ENCODE results near the gene CTNNA1. TPM values are rescaled to one million over a fixed set of nuclear protein-coding genes. Genes with fewer than 3 reads are reported as not detected.

The CTNNA1 gene
- polyA plus RNA-seq, 3 donors: 56.6 to 84.5 (median 66.2) TPM

- Histone ChIP-seq H3K9me3 (replicated peaks in 1 of 2; ENCODE audit: control insufficient read depth in 1 of 2, insufficient read depth in 1 of 2, low read length in 2 of 2) (no peaks in the 10 kb centered on the region), H3K4me1 (ENCODE audit: control insufficient read depth in 1 of 2, insufficient read depth in 2 of 2, low read length in 2 of 2) (no peaks in the 10 kb centered on the region), H4K20me1 (ENCODE audit: insufficient read depth, low read length) (no peaks in the 10 kb centered on the region), H3K36me3 (replicated peaks in 1 of 2; ENCODE audit: control insufficient read depth in 1 of 2, insufficient read depth in 2 of 2, low read length in 2 of 2) (no peaks in the 10 kb centered on the region), H3K79me2 (ENCODE audit: insufficient read depth, low read length) (no peaks in the 10 kb centered on the region), H3K4me2 (replicated peaks; ENCODE audit: extremely low read depth, low read length, poor library complexity, severe bottlenecking) (no peak overlapping the region), H3K27me3 (ENCODE audit: control insufficient read depth in 2 of 2, insufficient read depth in 2 of 2, low read length in 2 of 2) (no peaks in the 10 kb centered on the region), H3K4me3 (replicated peaks in 1 of 3; ENCODE audit: low read depth in 2 of 3, low read length in 3 of 3) (no peak overlapping the region), H3K9ac (ENCODE audit: insufficient read depth, low read length, poor library complexity, severe bottlenecking) (no peak overlapping the region), H2AFZ (ENCODE audit: insufficient read depth, low read depth, low read length, poor library complexity, severe bottlenecking) (no peak overlapping the region), H3K27ac (ENCODE audit: low read depth in 1 of 2, low read length in 2 of 2) (no peak overlapping the region)
- Mint-ChIP-seq H3K4me1 (no peaks in the 10 kb centered on the region), H3K4me3 (no peak overlapping the region), H3K36me3 (no peaks in the 10 kb centered on the region), H3K27ac (no peak overlapping the region), H3K9me3 (peaks cover 0 to 2% (median 0%) of the 10 kb centered on the region in 7 donors), H3K27me3 (ENCODE audit: low read depth in 3 of 3) (peaks cover 10 to 14% (median 13%) of the 10 kb centered on the region in 3 donors)
- 80% methylated on average over 1 of the region's 3 CpGs for WGBS (ENCODE audit: insufficient coverage)
- DNase-seq: no peak
- no peak for TF ChIP-seq CTCF (IDR thresholded peaks at IDR 0.05)
- intact Hi-C loops (cut with micrococcal nuclease): no loop called here
Observed at GRCh38 chr5:138716456-138716924, 36.7 kb upstream of the CTNNA1 start.

- H3K27ac ChIP-seq (ENCODE audit: low read depth in 1 of 2, low read length in 2 of 2): no peak overlapping the region
- intact Hi-C loops (cut with micrococcal nuclease): no loop called here
- no peaks in the 10 kb centered on the region for H3K79me2 ChIP-seq (ENCODE audit: insufficient read depth, low read length)
- TF ChIP-seq CTCF (IDR thresholded peaks at IDR 0.05): no peak
- H3K36me3 ChIP-seq (replicated peaks in 1 of 2; ENCODE audit: control insufficient read depth in 1 of 2, insufficient read depth in 2 of 2, low read length in 2 of 2): no peaks in the 10 kb centered on the region
- no peaks in the 10 kb centered on the region for H3K4me1 ChIP-seq (ENCODE audit: control insufficient read depth in 1 of 2, insufficient read depth in 2 of 2, low read length in 2 of 2)
- H3K27me3 ChIP-seq (ENCODE audit: control insufficient read depth in 2 of 2, insufficient read depth in 2 of 2, low read length in 2 of 2): no peaks in the 10 kb centered on the region
- no peaks in the 10 kb centered on the region for H4K20me1 ChIP-seq (ENCODE audit: insufficient read depth, low read length)
- Mint-ChIP-seq H3K36me3 (no peaks in the 10 kb centered on the region), H3K9me3 (peaks cover 0 to 2% (median 0%) of the 10 kb centered on the region in 7 donors), H3K27ac (no peak overlapping the region), H3K27me3 (ENCODE audit: low read depth in 3 of 3) (peaks cover 10 to 14% (median 14%) of the 10 kb centered on the region in 3 donors), H3K4me1 (no peaks in the 10 kb centered on the region), H3K4me3 (no peak overlapping the region)
- H3K4me2 ChIP-seq (replicated peaks; ENCODE audit: extremely low read depth, low read length, poor library complexity, severe bottlenecking): no peak overlapping the region
- H3K4me3 ChIP-seq (replicated peaks in 1 of 3; ENCODE audit: low read depth in 2 of 3, low read length in 3 of 3): no peak overlapping the region
- H3K9ac ChIP-seq (ENCODE audit: insufficient read depth, low read length, poor library complexity, severe bottlenecking): no peak overlapping the region
- H3K9me3 ChIP-seq (replicated peaks in 1 of 2; ENCODE audit: control insufficient read depth in 1 of 2, insufficient read depth in 1 of 2, low read length in 2 of 2): no peaks in the 10 kb centered on the region
- DNase-seq: no peak
- WGBS (ENCODE audit: insufficient coverage): 80% methylated on average over 1 of the region's 3 CpGs
- H2AFZ ChIP-seq (ENCODE audit: insufficient read depth, low read depth, low read length, poor library complexity, severe bottlenecking): no peak overlapping the region
Observed at GRCh38 chr5:138717399-138717798, 35.8 kb upstream of the CTNNA1 start.

Data from CD14-positive monocyte (primary cell).